Mesothelial cell of epicardium (in vitro differentiated cells): ENCODE measurements around the gene MEA1. TPM values are rescaled to one million over a fixed set of nuclear protein-coding genes. Genes with fewer than 3 reads are reported as not detected.

ENCODE experiments used
- DNase-seq, 2 experiments: peaks; one replicate each; pipeline ENCODE4 v3.0.0; 2021; ENCODE audit warnings: low spot score in 2 of 2; ENCODE audit not compliant: unreplicated experiment in 2 of 2
- H3K27ac Mint-ChIP-seq: 2 replicates; pipeline ENCODE4 v1.8.0; 2021; ENCODE audit warnings: mixed read lengths
- H3K27me3 Mint-ChIP-seq: 2 replicates; pipeline ENCODE4 v1.8.0; 2021; ENCODE audit warnings: low read depth, mixed read lengths
- H3K36me3 Mint-ChIP-seq: 2 replicates; pipeline ENCODE4 v1.8.0; 2021; ENCODE audit warnings: mixed read lengths
- H3K4me1 Mint-ChIP-seq: 2 replicates; pipeline ENCODE4 v1.8.0; 2021; ENCODE audit warnings: mixed read lengths
- H3K4me3 Mint-ChIP-seq: 2 replicates; pipeline ENCODE4 v1.8.0; 2021; ENCODE audit warnings: mild to moderate bottlenecking, moderate library complexity, mixed read lengths
- H3K9me3 Mint-ChIP-seq: 2 replicates; pipeline ENCODE4 v1.8.0; 2021; ENCODE audit warnings: mixed read lengths
- CTCF ChIP-seq: fragments of 200-600 bp; sonication (generic); IDR thresholded peaks from one replicate; pipeline ENCODE4 v1.5.0; 2021; ENCODE audit warnings: antibody characterized with exemption; ENCODE audit not compliant: unreplicated experiment
- total RNA-seq: library from RNA; stranded (reverse); gene quantifications from 3 replicates; pipeline ENCODE4 v1.2.1, GENCODE V29; 2021

MEA1 gene
- total RNA-seq, 1 donor from 2014 or later = 60.1 TPM

- H3K4me3 Mint-ChIP-seq = no peak overlapping the region
- no peak for TF ChIP-seq CTCF
- H3K27ac Mint-ChIP-seq = no peak overlapping the region
- peaks cover 29% of the 10 kb centered on the region for H3K27me3 Mint-ChIP-seq
- DNase-seq = no peak
- H3K4me1 Mint-ChIP-seq = peaks cover 13% of the 10 kb centered on the region
- H3K9me3 Mint-ChIP-seq = no peaks in the 10 kb centered on the region
- peaks cover 21% of the 10 kb centered on the region for H3K36me3 Mint-ChIP-seq
Measured at GRCh38 chr6:42963855-42964605, 49.7 kb downstream of the MEA1 start.

- no peak overlapping the region for H3K4me3 Mint-ChIP-seq
- H3K27me3 Mint-ChIP-seq = peaks cover 33% of the 10 kb centered on the region
- peaks cover 13% of the 10 kb centered on the region for H3K4me1 Mint-ChIP-seq
- no peak for TF ChIP-seq CTCF
- no peak overlapping the region for H3K27ac Mint-ChIP-seq
- no peaks in the 10 kb centered on the region for H3K9me3 Mint-ChIP-seq
- DNase-seq = no peak
- H3K36me3 Mint-ChIP-seq = peaks cover 21% of the 10 kb centered on the region
Measured at GRCh38 chr6:42963179-42963854, 50.4 kb downstream of the MEA1 start.

- no peak overlapping the region for H3K4me3 Mint-ChIP-seq
- H3K27ac Mint-ChIP-seq = no peak overlapping the region
- no peak for TF ChIP-seq CTCF
Measured at GRCh38 chr6:42962502-42963178, 51.1 kb downstream of the MEA1 start.

GRCh38 chr6:42962096-42962495 lies 51.6 kb downstream of the MEA1 start:
- TF ChIP-seq CTCF = no peak
- H3K27me3 Mint-ChIP-seq = peaks cover 35% of the 10 kb centered on the region
- no peak overlapping the region for H3K27ac Mint-ChIP-seq
- no peak for DNase-seq
- H3K4me1 Mint-ChIP-seq = peaks cover 13% of the 10 kb centered on the region
- no peak overlapping the region for H3K4me3 Mint-ChIP-seq
- no peaks in the 10 kb centered on the region for H3K9me3 Mint-ChIP-seq
- peaks cover 17% of the 10 kb centered on the region for H3K36me3 Mint-ChIP-seq

More at GRCh38 chr6:42962502-42963178, 51.1 kb downstream of the MEA1 start:
- Mint-ChIP-seq H3K9me3 (no peaks in the 10 kb centered on the region), H3K27me3 (peaks cover 33% of the 10 kb centered on the region), H3K36me3 (peaks cover 20% of the 10 kb centered on the region), H3K4me1 (peaks cover 13% of the 10 kb centered on the region)
- DNase-seq = no peak

Other genes starting within 250 kb of the MEA1 start
- 12.5 to 13.2 TPM (median 12.7 TPM) in 3 replicates for gene BICRAL, start 231.9 kb downstream of the MEA1 start, total RNA-seq
- gene RPL7L1, start 134.3 kb downstream of the MEA1 start, total RNA-seq = 89.2 to 90.6 TPM (median 90.1 TPM) in 3 replicates
- gene PTCRA, start 97.9 kb downstream of the MEA1 start, total RNA-seq = not detected in 3 replicates
- 61.0 to 64.4 TPM (median 61.6 TPM) in 3 replicates for gene CNPY3, start 84.5 kb downstream of the MEA1 start, total RNA-seq
- gene GNMT, start 53.2 kb downstream of the MEA1 start, total RNA-seq = 1.2 to 1.7 TPM (median 1.4 TPM) in 3 replicates
- 31.2 to 32.9 TPM (median 32.3 TPM) in 3 replicates for gene PEX6, start 34.8 kb downstream of the MEA1 start, total RNA-seq
- 45.1 to 46.3 TPM (median 46.2 TPM) in 3 replicates for gene PPP2R5D, start 29.4 kb downstream of the MEA1 start, total RNA-seq
- gene KLHDC3, start 303 bp upstream of the MEA1 start, total RNA-seq = 88.3 to 97.3 TPM (median 95.1 TPM) in 3 replicates
- 44.2 to 45.9 TPM (median 45.1 TPM) in 3 replicates for gene RRP36, start 7.7 kb upstream of the MEA1 start, total RNA-seq
- gene CUL7, start 39.9 kb upstream of the MEA1 start, total RNA-seq = 88.0 to 90.9 TPM (median 90.6 TPM) in 3 replicates
- 50.5 to 55.5 TPM (median 54.9 TPM) in 3 replicates for gene MRPL2, start 45.5 kb upstream of the MEA1 start, total RNA-seq
- 61.9 to 69.2 TPM (median 69.0 TPM) in 3 replicates for gene KLC4, start 45.7 kb upstream of the MEA1 start, total RNA-seq
- 303 to 313 TPM (median 308 TPM) in 3 replicates for gene PTK7, start 62.4 kb upstream of the MEA1 start, total RNA-seq
- gene SRF, start 157.3 kb upstream of the MEA1 start, total RNA-seq = 52.0 to 52.8 TPM (median 52.2 TPM) in 3 replicates
- 65.5 to 72.1 TPM (median 71.6 TPM) in 3 replicates for gene CUL9, start 168.2 kb upstream of the MEA1 start, total RNA-seq
- gene DNPH1, start 215.5 kb upstream of the MEA1 start, total RNA-seq = 49.0 to 52.3 TPM (median 49.4 TPM) in 3 replicates
- 0.29 to 0.34 TPM (median 0.29 TPM) in 3 replicates for gene TTBK1, start 229.5 kb upstream of the MEA1 start, total RNA-seq